ENCODE measurements around the gene ZNF197.
"Not testable (repeated sequence)": the region's sequence is repeated elsewhere in the genome, so short reads cannot be mapped to it uniquely, and the experiment has no call there.

The ZNF197 gene

GRCh38 chr3:44624749-44625480 lies at the start of gene ZNF197:
Gene ZNF197 (plus strand): TSS chr3:44625036. CDS start chr3:44629155, 4,119 bp downstream.
- DNase-seq (ENCODE audit: low spot score): peak; percentile 93

GRCh38 chr3:44576613-44577012 lies 48.2 kb upstream of the ZNF197 start:
- no peak for DNase-seq (ENCODE audit: low spot score)

- not testable (repeated sequence) for DNase-seq (ENCODE audit: low spot score)
Observed at GRCh38 chr3:44577354-44577952, 47.4 kb upstream of the ZNF197 start.

- DNase-seq (ENCODE audit: low spot score): not testable (repeated sequence)
Observed at GRCh38 chr3:44578316-44578715, 46.5 kb upstream of the ZNF197 start.

GRCh38 chr3:44578924-44579515 lies 45.8 kb upstream of the ZNF197 start:
- DNase-seq (ENCODE audit: low spot score): not testable (repeated sequence)

- DNase-seq (ENCODE audit: low spot score): not testable (repeated sequence)
Observed at GRCh38 chr3:44579749-44580148, 45.1 kb upstream of the ZNF197 start.

- not testable (repeated sequence) for DNase-seq (ENCODE audit: low spot score)
Observed at GRCh38 chr3:44580971-44581370, 43.9 kb upstream of the ZNF197 start.

- DNase-seq (ENCODE audit: low spot score): peak; percentile 91
Observed at GRCh38 chr3:44584646-44585501, 40.0 kb upstream of the ZNF197 start, which contains the start of gene ZNF660. Gene ZNF660 (plus strand): TSS chr3:44584964. CDS start chr3:44594194, 9,230 bp downstream.

- no peak for DNase-seq (ENCODE audit: low spot score)
Observed at GRCh38 chr3:44596621-44597020, 28.2 kb upstream of the ZNF197 start.

GRCh38 chr3:44601749-44602148 lies 23.1 kb upstream of the ZNF197 start:
- no peak for DNase-seq (ENCODE audit: low spot score)

GRCh38 chr3:44612678-44613077 lies 12.2 kb upstream of the ZNF197 start:
- no peak for DNase-seq (ENCODE audit: low spot score)

- no peak for DNase-seq (ENCODE audit: low spot score)
Observed at GRCh38 chr3:44628716-44629115, 3.9 kb downstream of the ZNF197 start.

GRCh38 chr3:44632193-44632592 lies 7.4 kb downstream of the ZNF197 start:
- no peak for DNase-seq (ENCODE audit: low spot score)

GRCh38 chr3:44642337-44642736 lies 17.5 kb downstream of the ZNF197 start:
- no peak for DNase-seq (ENCODE audit: low spot score)

GRCh38 chr3:44643024-44643423 lies 18.2 kb downstream of the ZNF197 start:
- no peak for DNase-seq (ENCODE audit: low spot score)

GRCh38 chr3:44647771-44648170 lies 22.9 kb downstream of the ZNF197 start:
- DNase-seq (ENCODE audit: low spot score): no peak

- peak; percentile 89 for DNase-seq (ENCODE audit: low spot score)
Observed at GRCh38 chr3:44648564-44649229, 23.9 kb downstream of the ZNF197 start, which contains the start of gene ZNF35. Gene ZNF35 (plus strand): TSS chr3:44648732. CDS start chr3:44651068, 2,336 bp downstream.

GRCh38 chr3:44649709-44650108 lies 24.9 kb downstream of the ZNF197 start:
- DNase-seq (ENCODE audit: low spot score): no peak

- no peak for DNase-seq (ENCODE audit: low spot score)
Observed at GRCh38 chr3:44654039-44654438, 29.2 kb downstream of the ZNF197 start.

- no peak for DNase-seq (ENCODE audit: low spot score)
Observed at GRCh38 chr3:44659015-44659414, 34.2 kb downstream of the ZNF197 start.

- DNase-seq (ENCODE audit: low spot score): no peak
Observed at GRCh38 chr3:44659434-44659833, 34.6 kb downstream of the ZNF197 start.

Data from ecto neural progenitor cell (in vitro differentiated cells).